ENCODE measurements around the gene VSX2.
"Not testable (repeated sequence)": the region's sequence is repeated elsewhere in the genome, so short reads cannot be mapped to it uniquely, and the experiment has no call there.

Gene VSX2

DNA sequence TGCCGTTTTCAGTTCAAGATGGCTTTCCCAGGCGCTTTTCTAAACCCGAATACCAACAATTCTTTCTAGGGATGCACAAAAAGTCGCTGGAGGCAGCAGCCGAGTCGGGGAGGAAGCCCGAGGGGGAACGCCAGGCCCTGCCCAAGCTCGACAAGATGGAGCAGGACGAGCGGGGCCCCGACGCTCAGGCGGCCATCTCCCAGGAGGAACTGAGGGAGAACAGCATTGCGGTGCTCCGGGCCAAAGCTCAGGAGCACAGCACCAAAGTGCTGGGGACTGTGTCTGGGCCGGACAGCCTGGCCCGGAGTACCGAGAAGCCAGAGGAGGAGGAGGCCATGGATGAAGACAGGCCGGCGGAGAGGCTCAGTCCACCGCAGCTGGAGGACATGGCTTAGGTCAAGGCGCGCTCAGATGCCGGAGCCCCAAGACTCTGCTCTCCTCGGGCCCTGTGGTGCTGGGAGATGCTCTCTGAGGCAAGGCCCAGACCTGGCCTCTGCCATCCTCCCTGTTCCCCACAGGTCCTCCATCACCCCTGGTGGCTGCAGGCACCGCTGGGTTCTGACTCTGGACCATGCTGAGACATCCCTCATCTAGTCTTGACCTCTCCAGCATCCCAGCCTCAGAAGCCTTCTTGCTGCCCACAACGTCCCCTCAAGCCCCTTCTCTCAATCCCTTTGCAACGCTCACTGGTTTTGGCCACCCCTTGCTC lies 21.4 kb downstream of the VSX2 start:
- no peak for DNase-seq

DNA sequence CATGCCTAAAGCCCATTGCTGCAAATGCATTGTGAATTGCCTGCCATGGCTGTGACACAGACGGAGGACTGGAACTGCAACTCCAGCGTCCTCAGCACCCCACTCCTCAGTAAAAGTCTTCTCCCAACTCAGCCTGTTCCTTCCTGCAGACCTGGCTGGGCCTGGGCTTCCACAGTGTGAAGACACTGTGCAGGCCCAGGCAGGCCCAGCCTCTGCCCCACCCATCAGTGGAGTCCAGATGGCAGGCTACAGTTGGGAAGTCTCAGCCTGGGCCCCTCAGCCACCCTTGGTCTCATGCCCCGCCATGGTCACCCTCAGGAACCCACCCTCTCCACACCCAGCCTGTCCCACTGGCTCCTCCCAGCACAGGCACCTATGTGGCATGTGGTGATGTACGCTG lies 22.0 kb downstream of the VSX2 start:
- no peak for DNase-seq

- no peak for DNase-seq
These were observed 22.8 kb downstream of the VSX2 start for GRCh38 chr14:74262076-74262475.

GRCh38 chr14:74263181-74263580 lies 23.9 kb downstream of the VSX2 start:
- DNase-seq, result no peak

- no peak for DNase-seq
These were observed 24.7 kb downstream of the VSX2 start for GRCh38 chr14:74263921-74264320.

DNA sequence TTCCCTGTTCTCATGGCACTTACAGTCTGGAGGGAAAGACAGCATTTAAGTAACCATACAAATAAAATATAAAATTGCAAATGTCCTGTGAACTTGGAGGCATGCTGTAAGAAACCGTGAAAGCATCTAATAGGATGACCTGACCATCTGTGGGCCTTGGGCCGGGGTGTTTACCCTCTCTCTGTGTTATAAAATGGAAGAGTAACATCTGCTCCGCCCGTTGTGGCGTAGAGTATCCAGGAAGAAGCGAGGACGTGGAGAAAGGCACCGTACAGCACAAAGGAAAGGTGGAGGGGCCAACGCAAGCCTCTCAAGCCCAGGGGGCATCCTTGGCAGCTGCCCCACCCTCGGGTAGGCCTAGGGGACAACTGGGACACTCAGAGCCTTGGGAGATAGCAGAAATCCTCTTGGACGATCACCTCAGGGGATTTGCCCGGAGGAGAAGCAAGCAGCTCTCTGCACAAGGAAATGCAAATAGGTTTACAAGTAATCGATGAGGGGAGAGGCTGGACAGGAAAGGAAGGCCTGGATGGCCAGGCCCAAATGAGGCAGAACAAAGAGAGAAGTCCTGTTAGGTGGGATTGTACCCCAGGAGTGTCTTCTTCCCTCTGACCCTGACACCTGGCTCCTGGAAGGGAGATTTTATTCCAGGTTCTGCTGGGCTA lies 26.2 kb downstream of the VSX2 start:
- no peak for DNase-seq

DNA sequence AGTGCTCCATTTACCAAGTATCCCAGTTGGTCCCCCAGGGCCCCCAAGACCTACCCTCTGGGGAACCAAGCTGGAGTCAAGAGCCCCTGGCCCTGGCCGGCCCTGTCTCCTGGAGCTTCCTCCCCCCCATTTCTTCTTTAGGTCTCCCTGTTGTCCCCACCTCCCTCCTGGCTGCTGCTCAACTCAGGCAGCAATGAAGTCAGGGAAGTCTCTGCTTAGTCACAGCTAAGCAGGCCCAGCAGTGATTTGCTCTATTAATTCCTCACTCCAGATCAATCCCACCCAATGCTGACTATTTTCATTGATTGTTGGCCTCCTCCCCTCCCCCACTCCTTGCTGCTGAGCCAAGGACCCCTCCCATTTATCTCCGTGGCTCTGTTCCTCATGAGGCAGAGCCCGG lies 28.3 kb downstream of the VSX2 start:
- DNase-seq, result no peak

- not testable (repeated sequence) for DNase-seq
These were observed 31.3 kb downstream of the VSX2 start for GRCh38 chr14:74270382-74271177.

DNA sequence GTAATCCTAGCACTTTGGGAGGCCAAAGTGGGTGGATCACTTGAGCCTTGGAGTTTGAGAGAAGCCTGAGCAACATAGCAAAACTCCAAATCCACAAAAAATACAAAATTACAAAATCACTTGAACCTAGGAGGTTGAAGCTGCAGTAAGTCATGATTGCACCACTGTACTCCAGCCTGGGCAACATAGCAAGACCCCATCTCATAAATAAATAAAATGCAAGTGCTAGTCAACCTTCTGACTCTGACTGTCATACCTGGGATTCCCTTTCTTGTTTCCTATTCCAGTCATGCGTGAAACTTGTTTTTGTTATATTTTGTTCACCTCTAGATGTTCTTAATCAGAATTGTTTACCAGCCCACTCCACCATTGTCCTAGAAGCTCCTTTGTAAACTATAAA lies 32.1 kb downstream of the VSX2 start:
- no peak for DNase-seq

DNA sequence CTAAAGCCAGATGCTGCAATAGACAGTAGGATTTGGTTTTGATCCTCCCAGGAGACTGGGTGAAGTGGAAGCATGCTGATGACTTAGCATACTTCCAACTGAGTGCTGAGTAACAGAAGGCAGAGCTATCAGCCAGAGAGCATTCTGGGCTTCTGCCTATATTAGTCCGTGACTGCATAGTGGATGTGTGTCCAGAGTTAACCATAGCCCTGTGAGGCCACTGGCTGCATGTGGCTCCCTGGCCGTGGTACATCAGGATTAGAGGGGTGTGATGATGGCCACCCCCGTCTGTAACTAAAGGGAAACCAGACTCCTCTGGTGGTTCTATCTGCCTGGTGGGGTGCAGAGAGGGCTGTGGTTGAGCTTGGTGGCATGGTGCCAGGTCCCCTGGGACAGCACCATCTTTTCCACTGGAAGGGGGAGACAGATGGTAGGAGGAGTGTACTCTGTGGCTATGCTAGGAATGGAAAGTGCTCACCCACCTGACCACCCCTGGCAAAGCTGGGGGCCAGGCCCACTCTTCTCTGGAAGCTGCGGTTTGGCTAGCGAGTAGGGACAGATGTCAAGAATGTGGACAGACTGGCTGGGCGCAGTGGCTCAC lies 36.1 kb downstream of the VSX2 start:
- DNase-seq, result no peak

GRCh38 chr14:74278080-74278479 lies 38.8 kb downstream of the VSX2 start:
- DNase-seq, result no peak

- DNase-seq, result no peak
These were observed 41.8 kb downstream of the VSX2 start for GRCh38 chr14:74281069-74281468.

DNA sequence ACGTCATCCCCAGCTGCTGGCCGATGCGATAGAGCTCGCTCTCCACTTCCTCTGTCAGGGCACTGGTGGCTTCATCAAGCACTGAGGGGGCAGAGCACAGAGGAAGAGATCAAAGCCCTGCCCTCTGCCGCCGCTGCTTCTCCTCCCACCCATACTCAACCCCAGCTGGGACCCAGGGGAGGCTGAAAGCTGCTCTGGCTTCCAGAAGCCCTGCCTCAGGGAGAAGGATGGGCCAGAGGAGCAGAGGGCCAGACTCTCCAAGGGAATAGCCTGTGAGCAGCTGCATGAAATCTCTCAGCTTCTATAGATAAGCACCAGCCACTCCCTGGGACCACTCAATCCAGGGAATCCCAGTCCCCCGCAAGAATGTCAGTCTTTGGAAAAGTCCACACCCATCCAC lies 47.5 kb downstream of the VSX2 start:
- DNase-seq, result no peak

GRCh38 chr14:74289801-74290200 lies 50.6 kb downstream of the VSX2 start:
- no peak for DNase-seq

GRCh38 chr14:74290415-74290814 lies 51.2 kb downstream of the VSX2 start:
- DNase-seq, result peak; percentile 35

DNA sequence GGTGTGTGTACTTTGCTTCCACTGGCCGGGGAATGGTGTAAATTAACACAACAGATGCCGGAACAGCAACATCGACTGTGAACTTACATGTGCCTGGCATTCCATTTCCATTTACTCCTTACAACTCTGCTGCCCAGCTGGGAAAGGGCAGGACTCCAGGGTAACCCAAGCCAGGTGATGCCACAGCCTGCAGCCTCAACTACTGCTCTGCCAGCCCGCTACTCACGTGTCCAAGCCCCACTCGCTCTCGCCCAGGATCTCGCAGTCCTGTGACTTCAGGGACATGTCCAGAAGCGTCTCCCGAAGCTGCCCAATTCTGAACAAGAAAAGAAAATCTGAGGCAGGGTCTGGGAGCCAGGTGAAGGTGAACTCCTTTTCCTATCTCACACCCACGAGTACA lies 52.8 kb downstream of the VSX2 start:
- DNase-seq, result no peak

- DNase-seq, result no peak
These were observed 54.4 kb downstream of the VSX2 start for GRCh38 chr14:74293606-74294005.

GRCh38 chr14:74296037-74296467 lies 56.8 kb downstream of the VSX2 start:
- DNase-seq, result no peak

DNA sequence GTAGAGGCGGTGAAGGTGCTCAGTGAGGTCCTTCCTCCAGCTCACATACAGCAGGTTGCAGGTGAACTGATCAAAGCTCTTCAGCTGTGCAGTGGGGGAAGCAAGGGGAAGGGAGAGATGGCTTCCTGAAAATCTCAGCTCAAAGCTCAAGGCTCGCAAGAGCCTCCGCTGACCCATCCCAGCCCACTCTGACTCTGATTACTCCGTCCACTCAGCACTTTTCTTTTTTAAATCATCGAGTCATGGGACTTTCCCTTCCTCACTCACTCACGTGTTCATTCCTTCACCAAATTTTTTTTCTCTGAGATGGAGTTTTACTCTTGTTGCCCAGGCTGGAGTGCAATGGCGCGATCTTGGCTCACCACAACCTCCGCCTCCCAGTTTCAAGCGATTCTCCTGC lies 58.7 kb downstream of the VSX2 start:
- DNase-seq, result no peak

DNA sequence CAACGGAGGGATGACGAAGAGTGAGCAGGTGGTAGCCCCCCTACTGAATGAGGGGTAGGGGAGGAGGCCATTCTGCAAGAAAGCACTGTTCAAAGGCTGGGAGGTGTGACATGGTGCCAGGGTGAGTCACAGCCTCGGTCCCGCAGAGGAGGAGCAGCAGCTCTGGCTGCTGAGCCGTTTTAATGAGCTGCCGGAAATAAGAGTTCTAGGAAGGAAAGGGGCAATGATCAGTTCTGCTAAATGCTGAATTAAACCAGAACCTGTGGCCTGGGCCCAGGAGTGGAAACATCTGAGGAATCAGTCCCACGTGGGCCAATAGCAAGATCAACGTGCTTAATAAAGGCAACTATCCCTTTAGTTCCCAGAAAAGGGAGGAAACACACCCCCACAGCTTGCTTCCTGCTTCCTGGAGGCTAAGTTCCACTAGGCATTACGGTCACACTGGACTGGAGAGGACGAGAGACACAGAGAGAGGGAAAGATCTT lies 59.9 kb downstream of the VSX2 start:
- no peak for DNase-seq

GRCh38 chr14:74301594-74302151 lies 62.4 kb downstream of the VSX2 start:
- no peak for DNase-seq

DNA sequence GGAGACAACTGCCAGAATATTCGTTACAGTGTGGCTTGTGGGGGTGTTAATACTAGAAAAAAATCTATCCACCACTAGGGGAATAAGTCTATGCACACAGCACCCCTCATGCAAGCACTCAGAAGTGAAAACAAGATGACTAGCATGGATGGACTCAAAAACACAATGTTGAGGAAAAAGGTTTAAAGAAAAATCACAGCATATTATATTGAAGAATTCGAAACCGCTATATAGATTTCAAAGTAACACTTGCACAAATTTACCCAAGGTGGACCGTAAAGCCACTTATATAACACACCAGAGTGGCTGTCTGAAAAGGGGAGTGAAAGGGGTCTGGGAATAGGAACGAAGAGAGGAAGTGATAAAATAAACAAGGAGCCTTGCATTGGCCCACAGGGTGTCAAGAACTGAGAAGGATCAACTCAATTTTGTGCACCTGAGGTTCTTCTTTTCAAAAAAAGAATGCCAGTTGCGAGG lies 62.9 kb downstream of the VSX2 start:
- peak; percentile 76 for DNase-seq

Data from eye (tissue), 1 donor.